GM10266 (cell line): ENCODE data around the gene CD68.

Source experiments
- DNase-seq: peaks from one replicate; pipeline ENCODE4 v3.0.0; 2012; ENCODE audit errors: extremely low spot score
- CTCF ChIP-seq: IDR thresholded peaks from 2 replicates; pipeline ENCODE4 v1.5.1; 2012; ENCODE audit warnings: mild to moderate bottlenecking, low read depth; ENCODE audit not compliant: control insufficient read depth, insufficient read depth; ENCODE audit errors: missing control alignments

Gene CD68

DNA sequence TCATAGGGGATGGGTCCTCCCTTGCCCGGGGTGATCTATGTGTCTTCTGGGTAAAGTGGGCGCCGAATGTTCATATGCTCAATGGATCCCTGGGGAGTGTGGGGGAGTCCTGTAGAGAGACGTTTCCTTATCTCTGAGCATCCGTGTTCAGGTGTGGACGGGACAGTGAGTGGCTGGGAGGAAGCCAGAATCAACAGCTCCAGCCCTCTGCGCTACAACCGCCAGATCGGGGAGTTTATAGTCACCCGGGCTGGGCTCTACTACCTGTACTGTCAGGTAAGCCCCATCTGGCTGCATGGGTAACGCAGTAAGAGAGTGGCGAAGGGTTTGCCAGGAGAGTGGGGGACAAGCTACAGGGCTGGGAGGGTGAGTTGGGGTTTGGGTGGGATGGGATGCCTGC lies 22.8 kb upstream of the CD68 start:
- TF ChIP-seq CTCF: no peak
- no peak for DNase-seq

GRCh38 chr17:7557147-7557764 lies 22.2 kb upstream of the CD68 start:
- TF ChIP-seq CTCF: no peak
- DNase-seq: no peak

DNA sequence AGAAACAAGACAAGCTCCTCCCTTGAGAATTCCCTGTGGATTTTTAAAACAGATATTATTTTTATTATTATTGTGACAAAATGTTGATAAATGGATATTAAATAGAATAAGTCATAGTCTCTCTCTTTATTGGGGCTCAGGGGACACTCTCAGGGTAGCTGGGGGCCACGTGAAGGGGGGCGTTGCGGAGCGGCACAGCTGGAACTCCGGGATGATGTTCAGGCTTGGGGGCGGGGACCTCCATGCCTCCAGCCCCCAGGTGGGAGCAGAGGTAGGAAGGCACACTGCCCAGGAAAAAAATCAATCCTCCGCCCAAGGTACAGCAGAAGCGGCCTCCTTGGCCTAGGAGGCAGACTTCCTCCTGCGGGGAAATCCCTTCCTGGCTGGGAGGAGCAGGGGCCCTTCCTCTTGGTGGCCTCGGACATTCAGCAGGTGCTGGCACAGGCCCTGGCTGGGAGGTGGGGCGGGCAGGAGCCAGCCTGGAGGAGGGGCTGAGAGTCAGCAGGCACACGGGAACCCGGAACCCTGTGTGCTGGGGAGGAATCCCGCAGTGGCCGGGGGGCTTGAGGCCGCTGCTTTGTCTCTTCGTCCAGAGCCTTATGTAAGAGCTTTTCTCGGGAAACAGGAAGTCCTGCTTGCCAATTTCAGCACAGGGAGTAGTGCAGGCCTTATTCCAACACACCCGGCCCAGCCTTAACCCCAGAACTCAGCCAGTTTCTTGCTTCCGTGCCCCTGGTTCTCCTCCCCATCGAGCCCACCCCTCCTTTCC lies 21.5 kb upstream of the CD68 start:
- TF ChIP-seq CTCF: no peak
- DNase-seq: peak; percentile 66

DNA sequence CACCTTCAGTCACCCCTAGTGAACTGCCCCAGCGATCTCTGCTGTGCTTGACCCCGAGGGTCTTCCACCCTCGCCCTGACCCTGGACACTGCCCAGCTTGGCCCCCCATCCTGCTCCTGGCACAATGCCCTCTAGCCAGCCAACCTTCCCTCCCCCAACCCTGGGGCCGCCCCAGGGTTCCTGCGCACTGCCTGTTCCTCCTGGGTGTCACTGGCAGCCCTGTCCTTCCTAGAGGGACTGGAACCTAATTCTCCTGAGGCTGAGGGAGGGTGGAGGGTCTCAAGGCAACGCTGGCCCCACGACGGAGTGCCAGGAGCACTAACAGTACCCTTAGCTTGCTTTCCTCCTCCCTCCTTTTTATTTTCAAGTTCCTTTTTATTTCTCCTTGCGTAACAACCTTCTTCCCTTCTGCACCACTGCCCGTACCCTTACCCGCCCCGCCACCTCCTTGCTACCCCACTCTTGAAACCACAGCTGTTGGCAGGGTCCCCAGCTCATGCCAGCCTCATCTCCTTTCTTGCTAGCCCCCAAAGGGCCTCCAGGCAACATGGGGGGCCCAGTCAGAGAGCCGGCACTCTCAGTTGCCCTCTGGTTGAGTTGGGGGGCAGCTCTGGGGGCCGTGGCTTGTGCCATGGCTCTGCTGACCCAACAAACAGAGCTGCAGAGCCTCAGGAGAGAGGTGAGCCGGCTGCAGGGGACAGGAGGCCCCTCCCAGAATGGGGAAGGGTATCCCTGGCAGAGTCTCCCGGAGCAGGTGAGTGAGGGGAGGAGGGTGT lies 20.7 kb upstream of the CD68 start, which contains the start of gene TNFSF13:
Gene TNFSF13 (plus strand): TSS at position 207 of the 776 bp plus-strand sequence. CDS start 290 bp downstream, at position 497.
- no peak for TF ChIP-seq CTCF
- no peak for DNase-seq

DNA sequence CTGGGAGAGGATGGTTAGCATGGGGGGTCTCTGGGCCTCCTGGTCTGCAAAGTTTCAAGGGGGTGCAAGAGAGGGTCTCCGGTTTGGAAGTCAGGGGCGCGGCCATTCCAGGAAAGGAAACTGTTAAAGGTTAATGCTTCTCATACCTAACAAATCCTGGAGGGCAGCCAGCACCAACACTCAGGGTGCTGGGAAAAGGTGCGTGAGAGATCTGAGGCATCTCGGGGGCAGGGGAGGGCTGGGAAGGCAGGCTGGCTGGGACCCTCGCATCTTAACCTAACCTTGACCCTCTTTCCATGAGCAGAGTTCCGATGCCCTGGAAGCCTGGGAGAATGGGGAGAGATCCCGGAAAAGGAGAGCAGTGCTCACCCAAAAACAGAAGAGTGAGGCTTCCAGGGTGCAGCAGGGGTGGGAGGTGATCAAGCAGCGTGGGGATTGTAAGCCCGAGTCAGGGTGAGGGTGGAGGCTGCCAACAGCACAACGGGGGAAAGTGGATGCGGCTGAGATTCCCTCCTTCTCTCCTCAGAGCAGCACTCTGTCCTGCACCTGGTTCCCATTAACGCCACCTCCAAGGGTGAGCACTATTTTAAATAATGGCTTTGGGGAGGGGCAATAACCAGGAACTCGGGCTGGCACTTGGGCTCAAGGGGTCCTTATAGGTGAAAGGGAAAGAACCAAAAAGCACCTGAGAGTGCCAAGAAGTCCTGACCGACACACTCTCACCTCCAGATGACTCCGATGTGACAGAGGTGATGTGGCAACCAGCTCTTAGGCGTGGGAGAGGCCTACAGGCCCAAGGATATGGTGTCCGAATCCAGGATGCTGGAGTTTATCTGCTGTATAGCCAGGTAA lies 19.9 kb upstream of the CD68 start:
- DNase-seq: no peak
- no peak for TF ChIP-seq CTCF

DNA sequence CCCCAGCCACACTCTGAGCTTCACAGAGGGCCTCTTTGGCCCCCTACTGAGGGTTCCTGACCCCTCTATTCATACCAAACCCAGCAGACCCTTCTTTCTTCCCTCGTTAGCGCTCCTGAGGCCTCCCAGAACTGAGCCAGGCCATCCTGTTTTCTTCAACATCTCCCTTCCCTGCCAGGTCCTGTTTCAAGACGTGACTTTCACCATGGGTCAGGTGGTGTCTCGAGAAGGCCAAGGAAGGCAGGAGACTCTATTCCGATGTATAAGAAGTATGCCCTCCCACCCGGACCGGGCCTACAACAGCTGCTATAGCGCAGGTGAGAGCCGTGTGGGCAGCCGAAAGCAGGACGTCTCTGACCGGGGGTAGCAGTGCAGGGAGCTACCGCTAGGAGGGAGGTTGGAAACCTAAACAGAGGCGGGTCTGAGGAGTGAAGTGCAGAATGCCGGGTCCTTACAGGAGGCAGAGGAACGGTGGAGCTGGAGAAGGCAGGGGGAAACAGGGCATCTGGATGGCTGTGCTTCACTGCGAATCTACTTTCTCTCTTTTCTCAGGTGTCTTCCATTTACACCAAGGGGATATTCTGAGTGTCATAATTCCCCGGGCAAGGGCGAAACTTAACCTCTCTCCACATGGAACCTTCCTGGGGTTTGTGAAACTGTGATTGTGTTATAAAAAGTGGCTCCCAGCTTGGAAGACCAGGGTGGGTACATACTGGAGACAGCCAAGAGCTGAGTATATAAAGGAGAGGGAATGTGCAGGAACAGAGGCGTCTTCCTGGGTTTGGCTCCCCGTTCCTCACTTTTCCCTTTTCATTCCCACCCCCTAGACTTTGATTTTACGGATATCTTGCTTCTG lies 19.0 kb upstream of the CD68 start:
- peak; percentile 78 for TF ChIP-seq CTCF
- peak; percentile 80 for DNase-seq
